HG02798 (cell line): ENCODE results near the gene DOCK10.
A peak's percentile ranks its signal among the peaks of the same experiment; 100 is the strongest.

Experiments
- ATAC-seq: cut with Tn5 transposase; IDR thresholded peaks from one replicate; pipeline ENCODE4 v1.9.1; 2021; ENCODE audit warnings: mild to moderate bottlenecking; ENCODE audit not compliant: unreplicated experiment, poor library complexity

Gene DOCK10

GRCh38 chr2:224983712-224984554, 58.3 kb downstream of the DOCK10 start:
- ATAC-seq = no peak

DNA sequence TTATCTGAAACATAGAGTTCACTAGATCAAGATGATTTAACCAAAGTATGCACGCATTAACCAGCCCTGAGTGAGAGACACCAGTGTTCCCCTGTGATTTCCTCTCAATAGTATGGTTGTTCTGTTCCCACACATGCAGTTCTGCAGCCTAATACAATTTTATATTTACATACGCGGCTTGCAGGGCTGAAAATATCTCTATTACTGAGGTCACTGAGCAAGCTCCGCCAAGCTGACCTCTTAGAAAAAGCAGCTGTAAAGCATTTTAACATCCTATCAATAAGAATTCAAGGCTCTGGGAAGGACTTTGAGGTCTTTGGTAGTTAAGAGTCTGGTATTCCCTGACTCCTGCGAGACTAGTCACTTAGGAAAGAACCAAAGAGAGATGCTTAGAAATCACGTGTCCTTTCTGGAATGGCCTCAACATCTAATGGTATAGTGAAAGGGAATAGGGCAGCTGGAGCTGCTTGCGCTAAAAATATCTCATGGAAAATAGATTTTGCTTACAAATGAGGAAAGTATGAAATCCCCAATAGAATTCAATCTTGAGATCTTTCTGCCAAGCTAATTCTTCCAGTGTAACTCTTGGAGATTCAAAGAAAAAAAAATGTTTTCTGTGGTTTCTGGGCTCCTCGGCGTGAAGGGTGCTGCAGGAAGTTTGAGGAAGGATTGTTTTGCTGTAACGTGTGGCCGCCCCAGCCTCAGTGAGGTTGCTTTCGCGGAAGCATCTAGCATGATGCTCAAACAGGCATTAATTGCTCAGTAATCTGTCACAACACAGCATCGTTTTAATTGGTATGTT, 59.2 kb downstream of the DOCK10 start:
- peak; percentile 58 for ATAC-seq

DNA sequence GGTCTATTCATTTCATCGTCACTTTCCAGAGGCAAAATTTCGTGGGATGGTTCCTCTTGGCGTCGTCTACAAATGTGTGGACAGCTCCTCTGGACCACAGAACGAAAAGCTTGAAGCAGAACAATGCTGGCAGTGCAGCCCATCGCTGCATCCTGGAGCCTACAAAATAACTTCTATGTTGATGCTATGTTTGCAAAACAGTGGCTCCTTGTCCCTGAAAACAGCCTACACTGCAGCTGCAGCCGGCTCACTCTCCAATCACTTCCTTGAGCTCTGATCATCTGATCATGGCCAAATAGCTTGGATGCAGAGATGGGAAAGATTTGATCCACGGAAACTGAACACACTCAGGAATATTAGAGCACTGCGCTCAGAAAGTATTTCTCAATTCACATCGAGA, 60.0 kb downstream of the DOCK10 start:
- no peak for ATAC-seq

DNA sequence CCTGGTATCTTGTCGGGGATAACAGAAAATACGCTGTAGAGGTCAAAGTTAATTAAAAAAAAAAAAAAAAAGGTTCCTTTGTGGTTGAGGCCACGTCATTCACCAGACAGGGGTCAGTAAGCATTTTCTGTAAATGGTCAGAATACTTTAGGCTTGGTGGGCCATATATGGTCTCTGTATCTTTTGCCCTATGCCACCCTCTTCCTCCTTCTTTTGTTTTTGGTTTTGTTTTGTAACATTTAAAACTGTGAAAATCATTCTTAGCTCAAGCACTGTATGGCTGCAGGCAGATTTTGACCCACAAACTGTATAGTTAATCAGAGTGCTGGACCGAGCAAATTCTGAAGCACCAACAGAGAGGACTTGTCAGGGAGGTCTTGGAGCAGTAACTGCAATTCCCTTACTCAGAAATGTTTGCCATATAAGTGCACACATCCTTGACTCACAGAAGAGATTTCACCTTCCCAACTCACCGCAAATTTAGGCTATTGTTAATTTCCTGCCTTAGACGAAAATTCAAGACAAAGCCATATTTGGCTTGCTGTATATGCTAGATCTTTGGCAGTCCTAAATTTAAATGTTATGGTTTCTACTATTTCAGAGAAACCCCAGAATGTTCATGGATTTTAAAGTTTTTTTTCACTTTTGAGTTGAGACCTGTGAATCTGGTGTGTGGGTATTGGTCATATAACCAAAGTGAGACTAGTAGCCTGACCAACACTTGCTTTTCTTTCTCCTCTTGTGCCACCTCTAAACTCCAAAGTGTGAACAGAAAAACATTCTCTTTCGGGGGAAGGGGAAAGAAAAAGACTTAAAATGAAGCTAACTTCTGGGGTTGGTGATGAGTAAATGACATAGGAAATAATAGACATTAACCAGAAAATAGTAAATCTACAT, 65.4 kb downstream of the DOCK10 start:
- peak; percentile 56 for ATAC-seq

- ATAC-seq = no peak
Observed at GRCh38 chr2:224975761-224976160, 66.5 kb downstream of the DOCK10 start.

- peak; percentile 45 for ATAC-seq
Observed at GRCh38 chr2:224973112-224974016, 68.9 kb downstream of the DOCK10 start.

- ATAC-seq = peak; percentile 46
Observed at GRCh38 chr2:224971214-224971613, 71.1 kb downstream of the DOCK10 start.

GRCh38 chr2:224970311-224970710, 72.0 kb downstream of the DOCK10 start:
- ATAC-seq = no peak

GRCh38 chr2:224969633-224970260, 72.5 kb downstream of the DOCK10 start:
- ATAC-seq = peak; percentile 40

DNA sequence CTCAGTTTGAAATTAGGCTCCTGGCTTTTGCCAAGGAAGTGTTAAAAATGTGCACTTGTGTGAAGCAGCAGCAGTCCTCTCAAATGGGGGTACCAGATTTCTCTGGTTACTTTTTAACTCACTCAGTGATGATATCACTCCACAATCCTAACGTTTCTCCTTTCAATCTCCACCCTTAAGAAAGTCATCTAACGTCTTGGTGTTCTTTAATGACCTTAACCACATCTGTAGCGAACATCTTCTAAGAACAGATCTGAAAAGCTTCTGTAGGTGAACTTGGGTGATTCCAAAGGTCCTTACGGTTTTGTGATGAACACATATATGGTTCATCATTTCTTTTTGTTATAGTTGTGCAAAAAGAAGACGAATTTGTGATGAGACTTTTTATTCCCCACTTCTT, 73.2 kb downstream of the DOCK10 start:
- ATAC-seq = no peak

DNA sequence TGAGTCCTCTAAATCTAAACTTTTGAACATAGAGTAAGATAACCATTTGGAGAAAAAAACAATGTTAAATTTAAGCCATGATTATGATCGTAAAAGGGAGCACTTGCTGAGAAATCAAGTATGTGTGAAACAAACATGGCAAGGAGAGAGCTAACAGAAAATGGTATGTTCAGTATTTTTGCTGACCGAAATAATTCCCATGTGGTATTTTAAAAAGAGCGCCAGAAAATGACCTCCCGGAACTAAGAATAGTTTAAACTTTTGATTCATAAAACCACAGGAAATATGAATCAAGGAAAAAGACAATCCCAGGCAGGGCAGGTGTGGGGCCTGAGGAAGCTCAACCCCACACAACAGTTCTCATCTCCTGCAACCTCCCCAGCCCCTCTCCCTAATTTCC, 74.2 kb downstream of the DOCK10 start:
- ATAC-seq = no peak

- ATAC-seq = no peak
Observed at GRCh38 chr2:224966613-224967012, 75.7 kb downstream of the DOCK10 start.

DNA sequence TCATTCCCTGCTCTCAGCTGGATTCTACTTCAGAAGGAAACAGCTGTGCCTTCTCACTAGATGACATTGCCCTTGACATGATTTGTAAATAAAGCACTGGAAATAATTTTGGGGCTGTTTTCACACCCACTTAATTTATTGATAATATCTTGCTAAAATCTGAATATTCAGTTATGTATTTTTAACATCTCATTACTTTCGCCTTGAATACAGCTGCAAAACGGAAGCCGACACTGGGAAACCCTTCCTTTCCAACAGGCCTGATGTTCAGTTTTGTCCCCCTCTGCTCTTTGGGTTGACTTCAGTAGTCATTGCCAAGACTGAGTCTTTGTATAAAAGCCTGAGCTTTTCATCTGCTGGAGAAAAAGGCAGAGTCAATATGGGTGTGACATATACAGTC, 82.7 kb downstream of the DOCK10 start:
- ATAC-seq = no peak

DNA sequence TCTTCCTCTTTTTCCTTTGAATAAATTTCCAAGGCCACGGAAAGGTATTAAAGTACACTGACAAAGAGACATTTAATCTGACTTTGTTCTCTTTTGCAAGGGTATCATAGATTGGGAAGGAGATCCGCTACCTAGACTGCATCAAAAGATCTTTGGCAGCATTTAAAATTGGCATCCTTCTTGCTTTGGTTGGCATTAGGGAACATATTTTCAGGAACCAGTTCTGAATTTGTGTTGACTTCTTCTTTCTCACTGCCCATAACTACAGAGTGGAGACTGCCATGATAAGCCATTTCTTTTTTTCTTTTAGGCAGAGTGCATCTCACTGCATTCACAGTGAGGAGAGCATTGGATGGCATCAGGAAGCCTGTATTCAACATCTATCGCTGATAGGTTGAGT, 83.4 kb downstream of the DOCK10 start:
- no peak for ATAC-seq

DNA sequence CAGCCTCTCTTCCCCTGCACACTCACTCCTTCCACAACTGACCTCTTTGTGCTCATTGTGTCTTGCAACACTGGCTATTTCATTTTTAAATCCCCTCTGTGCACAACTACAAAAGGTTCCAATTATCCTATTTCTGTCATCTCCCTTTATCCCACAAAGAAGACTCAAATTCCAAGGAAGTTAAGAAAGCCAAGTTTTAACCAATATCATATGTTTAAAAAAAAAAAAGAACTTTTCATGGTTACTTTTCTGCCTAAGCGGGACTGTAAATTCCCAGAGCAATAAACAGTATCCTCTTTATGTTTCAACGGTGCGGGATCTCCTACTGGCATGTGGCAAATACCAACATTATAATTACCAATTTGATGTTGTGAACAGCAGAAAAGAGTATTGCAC, 83.8 kb downstream of the DOCK10 start:
- ATAC-seq = no peak

DNA sequence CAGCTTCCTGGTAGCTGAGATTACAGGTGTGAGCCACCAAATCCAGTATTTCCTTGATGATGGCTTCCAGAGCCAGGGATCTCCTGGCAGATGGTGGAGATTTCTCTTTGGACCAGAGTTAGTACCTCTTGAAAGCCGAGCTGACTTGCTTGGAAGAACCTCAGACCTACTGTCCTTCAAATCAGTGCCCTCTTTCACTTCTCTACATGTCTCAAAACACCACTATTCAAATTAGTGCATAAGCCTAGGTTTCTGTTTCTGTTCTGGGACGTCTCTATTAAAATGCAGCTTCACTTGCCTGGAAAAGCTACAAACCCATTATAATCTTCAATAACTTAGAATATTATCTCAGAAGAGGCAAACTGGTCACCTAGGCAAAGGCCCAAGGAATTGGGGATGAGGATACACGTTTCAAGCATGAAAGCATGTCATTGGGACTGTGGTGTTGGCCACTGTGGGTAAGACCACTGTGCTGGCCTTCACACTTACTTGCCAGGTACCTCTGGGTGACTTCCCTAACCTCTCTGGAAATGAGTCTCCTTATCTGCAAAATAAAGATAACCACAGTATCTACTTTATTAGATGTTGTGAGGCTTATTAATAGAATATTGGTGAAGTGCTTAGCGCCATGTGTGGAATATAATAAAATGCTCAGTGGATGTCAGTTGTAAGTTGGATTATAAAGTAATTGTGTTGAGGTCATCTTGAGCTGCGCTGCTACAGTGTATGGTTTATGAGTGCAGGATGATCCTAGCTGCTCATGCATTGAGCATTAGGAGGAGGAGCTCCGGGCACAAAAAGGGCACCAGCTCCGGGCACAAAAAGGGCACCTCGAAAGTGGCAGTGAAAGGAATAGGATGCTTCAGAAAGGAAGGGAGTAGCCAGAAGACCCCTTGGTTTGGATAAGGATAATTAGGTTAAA, 84.5 kb downstream of the DOCK10 start:
- peak; percentile 91 for ATAC-seq

GRCh38 chr2:224956706-224957105, 85.6 kb downstream of the DOCK10 start:
- no peak for ATAC-seq

- peak; percentile 28 for ATAC-seq
Observed at GRCh38 chr2:224954980-224955379, 87.3 kb downstream of the DOCK10 start.
